Gastrocnemius medialis (tissue), 4 donors: ENCODE data around the gene OBSCN. TPM values are rescaled to one million over a fixed set of nuclear protein-coding genes. Genes with fewer than 3 reads are reported as not detected.

Experiments used
- ATAC-seq, 2 donors: fragments of 150-250 bp; one replicate each; pipeline ENCODE4 v1.9.1; 2016
- DNase-seq, 2 donors: peaks; one replicate each; pipeline ENCODE4 v3.0.0-alpha.2; 2019
- H3K27ac ChIP-seq, 4 donors: fragments of 200-600 bp; sonication (generic); 1 replicate in 1 of 4; 2 replicates in 3 of 4; pipeline ENCODE4 v1.5.1; 2016 to 2018; ENCODE audit warnings: mild to moderate bottlenecking in 2 of 4, moderate library complexity in 1 of 4
- H3K27me3 ChIP-seq, 3 donors: fragments of 200-600 bp; sonication (generic) in 2 of 3; 1 replicate in 1 of 3; 2 replicates in 2 of 3; pipeline versions ENCODE4 v1.5.1 to v1.6.0; 2016 to 2019; ENCODE audit warnings: mild to moderate bottlenecking in 1 of 3, moderate library complexity in 1 of 3
- H3K36me3 ChIP-seq, 2 donors: fragments of 200-600 bp; sonication (generic) in 1 of 2; one replicate each; pipeline ENCODE4 v1.5.1; 2017 to 2018
- H3K4me1 ChIP-seq, 2 donors: fragments of 200-600 bp; sonication (generic) in 1 of 2; one replicate each; pipeline ENCODE4 v1.5.1; 2016 to 2017; ENCODE audit warnings: mild to moderate bottlenecking in 2 of 2
- H3K4me3 ChIP-seq, 4 donors: fragments of 200-600 bp; sonication (generic) in 3 of 4; 1 replicate in 1 of 4; 2 replicates in 3 of 4; pipeline ENCODE4 v1.5.1; 2016 to 2019; ENCODE audit warnings: mild to moderate bottlenecking in 2 of 4
- H3K9me3 ChIP-seq, 3 donors: fragments of 200-600 bp; sonication (generic) in 2 of 3; 1 replicate in 1 of 3; 2 replicates in 2 of 3; pipeline ENCODE4 v1.5.1; 2016 to 2019
- POLR2A ChIP-seq, 2 donors: fragments of 450-650 bp; IDR thresholded peaks; one replicate each; pipeline ENCODE4 v1.6.1; 2017; ENCODE audit warnings: antibody characterized with exemption in 2 of 2, mild to moderate bottlenecking in 2 of 2, moderate library complexity in 2 of 2
- in situ Hi-C, 4 donors: fragments of 200-750 bp; cut with MboI; loops; one replicate each; pipeline versions ENCODE4 v1.15.0 to v1.8.0; 2017; ENCODE audit warnings: low sequenced_read_pairs in 4 of 4
- intact Hi-C: fragments of 100-400 bp; cut with DNase I; formaldehyde crosslinking; loops from one replicate; pipeline ENCODE4 v1.15.1; 2023; ENCODE audit warnings: low total_unique reads
- total RNA-seq, 4 donors: library from RNA; depleted of rRNA; stranded (reverse); fragments of >200 nt; gene quantifications; one replicate each; pipeline versions ENCODE4 v1.1.0 to v1.2.3, GENCODE V29; 2016
- TF ChIP-seq, protein P1 (sequence below), 5 experiments: fragments of 450-650 bp in 3 of 5; fragments of 200-600 bp in 2 of 5; sonication (generic) in 2 of 5; IDR thresholded peaks in 4 of 5; conservative IDR thresholded peaks in 1 of 5; 1 replicate in 4 of 5; 2 replicates in 1 of 5; pipeline ENCODE4 v1.5.1; 2016 to 2019; ENCODE audit warnings: antibody characterized with exemption in 5 of 5, mild to moderate bottlenecking in 3 of 5, moderate library complexity in 3 of 5

Gene OBSCN
- total RNA-seq, 4 donors from 2014 or later = 798 to 1,571 (median 1,162) TPM

DNA sequence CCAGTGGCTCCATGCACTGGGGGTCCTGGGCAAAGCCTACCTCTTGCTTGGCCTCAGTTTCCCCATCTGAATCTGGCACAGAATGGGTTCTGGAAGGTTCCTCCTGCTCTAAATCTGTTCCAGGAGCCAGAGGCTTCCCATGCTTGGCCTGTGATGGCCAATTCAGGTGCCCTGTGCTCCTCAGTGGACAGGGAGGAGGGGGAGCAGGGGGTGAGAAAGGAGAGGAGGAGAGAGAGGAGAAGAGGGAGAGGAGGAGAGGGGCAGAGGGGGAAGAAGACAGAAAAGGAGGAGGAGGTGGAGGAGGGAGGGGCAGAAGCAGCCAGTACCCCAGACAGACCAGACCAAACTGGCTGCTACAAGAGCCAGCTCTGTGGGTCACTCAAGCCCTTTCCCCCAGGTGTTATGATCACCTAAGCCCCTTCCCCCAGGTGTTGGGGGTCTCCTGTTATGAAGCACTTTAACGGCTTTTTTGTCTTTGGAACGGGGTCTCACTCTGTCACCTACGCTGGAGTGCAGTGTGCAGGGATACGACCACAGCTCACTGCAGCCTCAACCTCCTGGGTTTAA lies 155.1 kb downstream of the OBSCN start:
- Histone ChIP-seq H3K27ac (peak overlapping the region in 3 of 4 donors; percentile 26 to 92 (median 40)), H3K27me3 (no peaks in the 10 kb centered on the region), H3K4me3 (no peak overlapping the region), H3K9me3 (no peaks in the 10 kb centered on the region), H3K4me1 (peaks cover 0 to 6% of the 10 kb centered on the region in 2 donors), H3K36me3 (peaks cover 0 to 25% of the 10 kb centered on the region in 2 donors)
- intact Hi-C loops (no loop called here), in situ Hi-C loops (no loop called here)
- TF ChIP-seq POLR2A (IDR thresholded peaks at IDR 0.05) = no peak
- TF ChIP-seq, protein P1, sequence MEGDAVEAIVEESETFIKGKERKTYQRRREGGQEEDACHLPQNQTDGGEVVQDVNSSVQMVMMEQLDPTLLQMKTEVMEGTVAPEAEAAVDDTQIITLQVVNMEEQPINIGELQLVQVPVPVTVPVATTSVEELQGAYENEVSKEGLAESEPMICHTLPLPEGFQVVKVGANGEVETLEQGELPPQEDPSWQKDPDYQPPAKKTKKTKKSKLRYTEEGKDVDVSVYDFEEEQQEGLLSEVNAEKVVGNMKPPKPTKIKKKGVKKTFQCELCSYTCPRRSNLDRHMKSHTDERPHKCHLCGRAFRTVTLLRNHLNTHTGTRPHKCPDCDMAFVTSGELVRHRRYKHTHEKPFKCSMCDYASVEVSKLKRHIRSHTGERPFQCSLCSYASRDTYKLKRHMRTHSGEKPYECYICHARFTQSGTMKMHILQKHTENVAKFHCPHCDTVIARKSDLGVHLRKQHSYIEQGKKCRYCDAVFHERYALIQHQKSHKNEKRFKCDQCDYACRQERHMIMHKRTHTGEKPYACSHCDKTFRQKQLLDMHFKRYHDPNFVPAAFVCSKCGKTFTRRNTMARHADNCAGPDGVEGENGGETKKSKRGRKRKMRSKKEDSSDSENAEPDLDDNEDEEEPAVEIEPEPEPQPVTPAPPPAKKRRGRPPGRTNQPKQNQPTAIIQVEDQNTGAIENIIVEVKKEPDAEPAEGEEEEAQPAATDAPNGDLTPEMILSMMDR (IDR thresholded peaks at IDR 0.05 in 4 of 5, conservative IDR thresholded peaks at IDR 0.05 in 1 of 5) = no peak
- ATAC-seq (no peak), DNase-seq (peak in 1 of 2 donors; percentile 15)

DNA sequence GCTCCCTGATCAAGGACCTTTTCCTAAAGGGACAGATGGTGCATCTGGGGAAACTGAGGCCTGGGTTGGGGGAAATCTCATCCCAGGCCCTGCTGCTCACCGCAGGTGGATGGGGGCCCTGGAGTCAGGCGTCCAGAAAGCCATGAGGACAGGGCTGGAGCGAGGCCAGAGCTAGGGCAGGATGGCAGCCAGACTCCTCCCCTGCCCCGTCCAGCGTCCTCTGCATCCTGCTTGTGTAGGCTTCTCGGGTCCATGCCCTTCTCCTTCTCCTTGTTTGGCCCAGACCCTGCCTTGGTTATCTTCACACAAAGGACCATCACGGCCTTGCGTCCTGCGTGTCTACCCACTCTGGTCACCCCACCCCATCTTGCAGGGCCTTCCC lies 155.8 kb downstream of the OBSCN start:
- peak overlapping the region in 3 of 4 donors; percentile 40 to 92 (median 56) for H3K27ac ChIP-seq
- H3K4me1 ChIP-seq = peaks cover 2 to 13% of the 10 kb centered on the region in 2 donors

GRCh38 chr1:228364068-228364705 lies 156.3 kb downstream of the OBSCN start:
- intact Hi-C loops = no loop called here
- H3K4me1 ChIP-seq = peaks cover 4 to 18% of the 10 kb centered on the region in 2 donors

More for the DNA sequence above, 155.8 kb downstream of the OBSCN start:
- no peak overlapping the region for H3K4me3 ChIP-seq
- H3K9me3 ChIP-seq = no peaks in the 10 kb centered on the region
- no peaks in the 10 kb centered on the region for H3K27me3 ChIP-seq
- intact Hi-C loops (no loop called here), in situ Hi-C loops (no loop called here)
- H3K36me3 ChIP-seq = peaks cover 0 to 32% of the 10 kb centered on the region in 2 donors
- DNase-seq (peak in 1 of 2 donors; percentile 33), ATAC-seq (no peak)
- TF ChIP-seq, protein P1 (IDR thresholded peaks at IDR 0.05 in 4 of 5, conservative IDR thresholded peaks at IDR 0.05 in 1 of 5) = no peak
- TF ChIP-seq POLR2A (IDR thresholded peaks at IDR 0.05) = no peak

GRCh38 chr1:228364706-228365213 lies 156.9 kb downstream of the OBSCN start:
- Histone ChIP-seq H3K27me3 (no peaks in the 10 kb centered on the region), H3K27ac (peak overlapping the region; percentile 48 to 92 (median 72)), H3K4me1 (peaks cover 7 to 24% of the 10 kb centered on the region in 2 donors), H3K4me3 (no peak overlapping the region), H3K36me3 (peaks cover 0 to 33% of the 10 kb centered on the region in 2 donors), H3K9me3 (no peaks in the 10 kb centered on the region)
- ATAC-seq (no peak), DNase-seq (peak in 1 of 2 donors; percentile 57)
- in situ Hi-C loops = no loop called here
- intact Hi-C loops = no loop called here
- TF ChIP-seq, protein P1 (IDR thresholded peaks at IDR 0.05 in 4 of 5, conservative IDR thresholded peaks at IDR 0.05 in 1 of 5) = no peak
- TF ChIP-seq POLR2A (IDR thresholded peaks at IDR 0.05) = no peak

More at GRCh38 chr1:228364068-228364705, 156.3 kb downstream of the OBSCN start:
- H3K36me3 ChIP-seq = peaks cover 0 to 33% of the 10 kb centered on the region in 2 donors
- TF ChIP-seq POLR2A (IDR thresholded peaks at IDR 0.05) = no peak
- no peak overlapping the region for H3K4me3 ChIP-seq
- H3K27me3 ChIP-seq = no peaks in the 10 kb centered on the region
- no peak for ATAC-seq
- in situ Hi-C loops = no loop called here
- H3K9me3 ChIP-seq = no peaks in the 10 kb centered on the region
- no peak for DNase-seq
- H3K27ac ChIP-seq = peak overlapping the region; percentile 48 to 92 (median 72)
